Neutrophil (primary cell): Measurements from ENCODE around the gene ZBTB47.

ENCODE experiments used
- H3K27ac ChIP-seq: fragments of 200-600 bp; sonication (generic); 2 replicates; pipeline ENCODE4 v1.5.1; 2016; ENCODE audit warnings: mild to moderate bottlenecking, moderate library complexity
- H3K27me3 ChIP-seq: fragments of 200-600 bp; sonication (generic); 2 replicates; pipeline ENCODE4 v1.6.0; 2016; ENCODE audit warnings: mild to moderate bottlenecking
- H3K36me3 ChIP-seq: fragments of 200-600 bp; sonication (generic); 2 replicates; pipeline ENCODE4 v1.5.1; 2017
- H3K4me1 ChIP-seq, 2 experiments: fragments of 200-600 bp in 1 of 2; sonication (generic) in 1 of 2; 1 replicate in 1 of 2; 2 replicates in 1 of 2; pipeline versions ENCODE4 v1.5.1 to v1.6.1; 2013 to 2016; ENCODE audit warnings: low read depth in 1 of 2, low read length in 1 of 2, mild to moderate bottlenecking in 1 of 2, moderate library complexity in 1 of 2; ENCODE audit not compliant: control insufficient read depth in 1 of 2, insufficient read depth in 1 of 2
- H3K4me3 ChIP-seq, 2 experiments: fragments of 200-600 bp in 1 of 2; sonication (generic) in 1 of 2; 1 replicate in 1 of 2; 2 replicates in 1 of 2; pipeline ENCODE4 v1.5.1; 2013 to 2016; ENCODE audit warnings: low read depth in 1 of 2, low read length in 1 of 2, mild to moderate bottlenecking in 1 of 2, moderate library complexity in 1 of 2
- H3K9me3 ChIP-seq: fragments of 200-600 bp; sonication (generic); 2 replicates; pipeline ENCODE4 v1.5.1; 2016
- CTCF ChIP-seq: fragments of 200-600 bp; sonication (generic); IDR thresholded peaks from 2 replicates; pipeline ENCODE4 v1.5.1; 2016; ENCODE audit warnings: antibody characterized with exemption

ZBTB47 gene

DNA sequence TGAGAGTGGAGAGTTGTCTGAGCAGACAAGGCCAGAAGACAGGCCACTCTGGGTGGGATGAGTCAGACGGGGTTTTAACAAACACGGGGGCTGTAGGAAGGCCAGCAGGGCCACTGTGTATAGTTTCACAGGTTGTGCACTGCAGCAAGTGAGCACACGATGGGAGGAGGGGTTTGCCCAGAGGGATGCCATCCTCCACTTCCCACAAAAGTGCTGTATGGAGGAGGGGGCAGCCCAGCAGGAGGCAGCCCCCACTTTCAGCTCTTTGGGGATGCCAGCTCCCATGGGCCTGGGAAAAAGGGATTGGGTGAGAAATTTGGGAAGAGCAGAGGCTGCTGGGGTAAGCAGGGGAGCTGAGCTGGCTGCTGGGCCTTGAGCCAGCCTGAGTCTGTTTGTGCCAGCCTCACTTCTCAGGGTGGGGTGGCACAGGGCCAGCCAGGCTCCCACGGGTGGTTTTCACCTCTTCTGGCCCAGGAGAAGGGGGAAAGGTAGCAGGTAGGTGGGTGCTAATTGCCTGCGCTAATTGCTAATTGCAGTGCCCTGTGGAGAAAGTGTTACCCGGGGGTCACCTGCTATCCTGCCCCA, 6.7 kb downstream of the ZBTB47 start:
- Histone ChIP-seq H3K4me1 (peaks cover 14 to 21% of the 10 kb centered on the region in 2 experiments), H3K27ac (peak overlapping the region; percentile 76), H3K36me3 (peaks cover 3% of the 10 kb centered on the region), H3K27me3 (no peaks in the 10 kb centered on the region), H3K9me3 (no peaks in the 10 kb centered on the region), H3K4me3 (no peak overlapping the region)
- no peak for TF ChIP-seq CTCF

DNA sequence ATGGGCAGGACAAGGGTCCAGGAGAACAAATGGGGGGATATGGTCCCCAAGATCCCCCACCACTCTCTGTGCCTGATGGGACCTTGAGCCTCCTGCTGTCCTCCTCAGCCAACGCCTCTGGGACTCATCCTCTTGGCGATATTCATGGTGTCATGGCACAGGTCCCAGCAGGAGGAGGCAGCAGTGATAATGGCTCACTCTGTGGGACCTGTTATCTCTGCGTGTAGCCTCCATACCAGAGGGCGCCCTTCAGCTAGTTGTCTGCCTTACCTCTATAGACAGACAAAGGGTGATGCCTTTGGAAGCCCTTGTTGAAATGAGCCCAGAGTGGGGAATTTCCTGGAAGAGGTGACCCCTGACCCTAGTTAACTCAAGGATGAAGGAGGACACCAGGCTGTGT, 7.4 kb downstream of the ZBTB47 start:
- peaks cover 3% of the 10 kb centered on the region for H3K36me3 ChIP-seq
- peaks cover 13 to 21% of the 10 kb centered on the region in 2 experiments for H3K4me1 ChIP-seq
- TF ChIP-seq CTCF = no peak

DNA sequence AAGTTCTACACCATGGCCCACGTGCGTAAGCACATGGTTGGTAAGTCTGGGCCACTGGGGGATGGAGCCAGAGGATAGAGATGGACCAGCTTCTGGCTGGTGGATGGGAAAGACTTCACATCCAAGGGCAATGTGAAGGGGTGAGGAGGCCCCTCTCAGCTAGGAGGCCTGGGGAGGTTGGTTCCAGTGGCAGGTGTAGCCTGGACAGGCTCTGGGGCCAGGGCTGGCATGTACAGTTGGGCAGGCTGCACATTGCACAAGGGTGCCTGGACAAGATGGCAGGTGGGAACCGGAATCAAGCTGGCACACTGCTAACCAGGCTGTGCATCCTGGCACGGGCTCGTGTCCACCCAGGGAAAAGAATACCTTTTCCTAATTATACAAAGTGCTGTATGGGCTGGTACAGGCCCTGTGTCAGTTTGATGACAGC, 8.1 kb downstream of the ZBTB47 start:
- H3K27me3 ChIP-seq = no peaks in the 10 kb centered on the region
- TF ChIP-seq CTCF = no peak
- peaks cover 13 to 21% of the 10 kb centered on the region in 2 experiments for H3K4me1 ChIP-seq
- no peak overlapping the region for H3K4me3 ChIP-seq
- no peaks in the 10 kb centered on the region for H3K9me3 ChIP-seq
- no peak overlapping the region for H3K27ac ChIP-seq
- H3K36me3 ChIP-seq = peaks cover 3% of the 10 kb centered on the region

More for the DNA sequence above, 7.4 kb downstream of the ZBTB47 start:
- Histone ChIP-seq H3K9me3 (no peaks in the 10 kb centered on the region), H3K27ac (no peak overlapping the region), H3K4me3 (no peak overlapping the region), H3K27me3 (no peaks in the 10 kb centered on the region)

GRCh38 chr3:42662037-42662812, 8.7 kb downstream of the ZBTB47 start:
- Histone ChIP-seq H3K4me1 (peaks cover 13 to 21% of the 10 kb centered on the region in 2 experiments), H3K27me3 (no peaks in the 10 kb centered on the region), H3K9me3 (no peaks in the 10 kb centered on the region), H3K36me3 (peaks cover 3% of the 10 kb centered on the region), H3K4me3 (no peak overlapping the region), H3K27ac (no peak overlapping the region)
- no peak for TF ChIP-seq CTCF

GRCh38 chr3:42662813-42663535, 9.5 kb downstream of the ZBTB47 start:
- Histone ChIP-seq H3K9me3 (no peaks in the 10 kb centered on the region), H3K4me1 (peaks cover 13 to 21% of the 10 kb centered on the region in 2 experiments), H3K4me3 (no peak overlapping the region), H3K36me3 (peaks cover 3% of the 10 kb centered on the region), H3K27me3 (no peaks in the 10 kb centered on the region), H3K27ac (no peak overlapping the region)
- no peak for TF ChIP-seq CTCF
